Brain pericyte (primary cell): ENCODE measurements around the gene IRAK1.
A peak's percentile ranks its signal among the peaks of the same experiment; 100 is the strongest.

Experiments used
- DNase-seq: peaks from one replicate; pipeline ENCODE4 v3.0.0-alpha.2; 2012; ENCODE audit warnings: low read depth, low spot score

IRAK1 gene

DNA sequence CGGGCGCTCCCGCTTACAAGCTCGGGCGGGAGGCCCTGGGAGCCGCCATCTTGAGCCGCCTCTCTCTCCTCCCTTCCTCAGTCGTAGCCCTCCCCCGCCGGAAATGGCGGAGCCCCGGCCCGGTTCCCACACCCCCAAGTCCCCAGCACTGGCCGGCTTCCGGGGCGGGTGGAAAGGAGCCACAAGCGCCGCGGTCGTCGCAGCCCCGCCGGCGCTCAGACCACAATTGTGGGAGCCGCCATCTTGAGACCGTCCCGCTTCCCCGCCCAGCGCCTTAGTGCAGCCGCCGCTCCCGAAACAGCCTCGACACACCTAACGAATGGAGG lies 48.6 kb downstream of the IRAK1 start:
- DNase-seq: peak; percentile 61

DNA sequence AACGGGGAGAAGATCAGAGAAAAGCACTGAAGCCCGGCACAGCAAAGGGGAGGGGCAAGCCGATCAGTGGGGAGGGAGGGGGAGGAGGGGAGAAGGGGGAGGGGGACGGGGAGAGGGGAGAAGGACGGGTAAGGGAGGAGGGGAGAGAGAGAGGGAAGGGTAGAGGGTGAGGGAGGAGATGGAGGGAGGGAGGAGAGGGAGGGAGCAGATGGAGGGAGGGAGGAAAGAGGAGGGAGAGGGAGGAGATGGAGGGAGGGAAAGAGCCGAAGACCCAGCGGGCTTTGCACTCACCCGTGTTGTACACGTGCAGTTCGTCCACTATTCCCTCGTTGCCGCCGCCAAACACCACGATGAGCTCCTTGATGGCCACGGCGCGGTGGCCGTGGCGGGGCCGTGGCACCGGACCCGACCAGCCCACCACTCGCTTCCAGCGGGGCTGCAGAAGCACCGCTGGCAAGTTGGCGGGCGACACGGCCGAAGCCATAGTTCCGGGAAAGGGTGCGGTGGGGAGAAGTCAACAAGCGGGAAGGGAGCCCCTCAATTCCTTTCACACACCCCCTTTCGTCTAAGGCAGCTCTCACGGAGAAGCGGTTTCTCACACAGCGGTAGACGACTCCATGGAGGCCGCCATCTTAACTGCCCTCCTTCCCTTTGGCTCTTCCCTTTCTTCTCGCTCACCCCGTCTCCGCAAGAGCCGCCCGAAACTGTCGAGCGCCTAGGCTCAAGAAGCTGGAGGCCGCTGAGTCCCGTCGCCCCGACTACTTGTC lies 49.2 kb downstream of the IRAK1 start:
- DNase-seq: no peak

DNA sequence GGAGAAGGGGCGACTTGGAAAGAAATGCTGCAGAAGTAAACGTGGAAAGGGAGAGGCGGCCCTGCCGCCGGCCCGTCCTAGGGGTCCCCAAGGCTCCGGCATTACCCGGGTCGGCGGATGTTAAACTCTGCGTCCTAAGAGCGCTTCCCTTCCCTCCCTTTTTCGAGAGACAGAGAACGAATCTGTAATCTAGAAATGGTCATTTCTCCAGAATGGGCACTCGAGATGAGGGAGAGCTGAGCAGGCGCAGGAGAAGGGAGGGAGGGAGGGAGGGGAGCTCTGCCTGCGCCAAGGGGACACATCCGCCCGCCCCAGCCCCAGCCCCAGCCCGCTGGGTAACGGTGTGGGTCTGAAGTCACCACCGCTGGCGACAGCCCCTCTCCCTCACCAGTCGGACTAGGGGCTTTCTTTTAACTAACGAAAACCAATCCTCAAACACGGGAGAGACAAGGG lies 49.8 kb downstream of the IRAK1 start:
- DNase-seq: no peak

DNA sequence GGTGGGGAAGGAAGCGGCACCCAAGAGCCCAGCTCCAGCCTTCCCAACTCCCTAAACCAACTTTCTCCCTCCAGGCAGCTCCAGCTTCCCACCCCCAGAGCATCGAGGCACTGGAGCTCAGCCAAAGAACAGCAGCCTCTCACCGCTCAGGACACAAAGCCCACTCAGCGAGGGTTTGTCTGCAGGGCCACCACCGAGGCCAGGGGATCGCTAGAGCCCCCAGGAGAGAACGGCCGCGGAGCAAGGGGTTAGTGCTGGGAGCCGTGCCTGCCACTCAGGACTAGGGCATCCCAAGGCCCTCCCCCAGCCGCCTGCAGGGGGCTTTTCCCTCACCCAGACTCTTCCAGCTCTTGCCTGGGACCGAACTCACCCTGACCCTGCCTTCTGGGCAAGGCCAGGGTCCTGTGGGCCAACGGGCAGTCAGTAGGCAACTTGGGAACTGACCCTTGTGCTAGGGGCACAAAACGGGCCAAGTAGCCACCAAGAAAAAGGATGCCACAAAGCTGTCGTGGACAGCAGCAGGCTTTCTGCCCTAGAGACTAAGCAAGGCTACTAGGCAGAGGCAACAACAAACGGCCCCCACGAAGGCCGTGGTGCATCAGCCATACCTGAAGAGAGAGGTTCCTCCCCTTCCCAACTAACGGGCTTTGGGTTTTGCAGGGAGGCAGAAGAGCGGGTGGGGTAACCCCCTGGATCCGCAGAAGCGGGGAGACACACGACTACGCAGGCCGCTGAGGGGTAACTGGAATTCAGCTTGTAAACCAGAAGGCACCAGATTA lies 50.4 kb downstream of the IRAK1 start:
- DNase-seq: no peak

DNA sequence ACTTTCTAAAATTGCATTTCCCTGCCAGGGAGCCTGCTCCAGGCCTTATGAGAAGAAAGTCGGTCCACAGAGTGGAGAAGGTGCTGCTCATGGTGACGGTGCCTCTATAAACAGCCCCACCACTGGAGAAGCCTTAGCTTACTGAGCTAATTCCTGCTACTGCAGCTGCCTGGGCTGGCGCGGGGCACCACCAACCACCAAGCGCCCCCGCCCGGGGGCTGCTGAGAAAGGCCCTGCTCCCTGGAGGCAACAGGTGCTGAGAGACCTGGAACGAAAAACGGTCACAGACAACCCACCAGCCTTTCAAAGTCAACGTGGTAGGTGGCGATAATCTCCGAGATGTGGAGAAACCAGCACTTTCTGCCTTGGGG lies 51.0 kb downstream of the IRAK1 start:
- no peak for DNase-seq

DNA sequence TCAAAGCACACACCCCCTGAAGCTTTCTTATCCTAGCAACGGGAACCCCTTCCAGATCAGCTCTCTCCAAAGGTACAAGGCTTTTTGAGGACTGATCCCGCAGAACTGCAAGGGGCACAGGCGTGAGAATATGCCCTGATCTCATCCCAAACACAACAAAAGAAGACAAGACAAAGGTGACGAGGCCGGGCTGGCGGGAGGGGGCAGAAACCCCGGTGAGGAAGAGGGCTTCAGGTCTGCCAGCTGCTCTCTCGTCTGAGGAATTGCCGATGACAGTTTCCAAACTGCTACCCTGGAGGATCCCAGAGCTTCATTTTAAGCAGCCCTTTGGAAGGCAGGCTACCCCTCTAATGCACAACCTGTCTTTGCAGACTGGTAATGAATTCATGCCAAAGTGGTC lies 51.4 kb downstream of the IRAK1 start:
- no peak for DNase-seq

DNA sequence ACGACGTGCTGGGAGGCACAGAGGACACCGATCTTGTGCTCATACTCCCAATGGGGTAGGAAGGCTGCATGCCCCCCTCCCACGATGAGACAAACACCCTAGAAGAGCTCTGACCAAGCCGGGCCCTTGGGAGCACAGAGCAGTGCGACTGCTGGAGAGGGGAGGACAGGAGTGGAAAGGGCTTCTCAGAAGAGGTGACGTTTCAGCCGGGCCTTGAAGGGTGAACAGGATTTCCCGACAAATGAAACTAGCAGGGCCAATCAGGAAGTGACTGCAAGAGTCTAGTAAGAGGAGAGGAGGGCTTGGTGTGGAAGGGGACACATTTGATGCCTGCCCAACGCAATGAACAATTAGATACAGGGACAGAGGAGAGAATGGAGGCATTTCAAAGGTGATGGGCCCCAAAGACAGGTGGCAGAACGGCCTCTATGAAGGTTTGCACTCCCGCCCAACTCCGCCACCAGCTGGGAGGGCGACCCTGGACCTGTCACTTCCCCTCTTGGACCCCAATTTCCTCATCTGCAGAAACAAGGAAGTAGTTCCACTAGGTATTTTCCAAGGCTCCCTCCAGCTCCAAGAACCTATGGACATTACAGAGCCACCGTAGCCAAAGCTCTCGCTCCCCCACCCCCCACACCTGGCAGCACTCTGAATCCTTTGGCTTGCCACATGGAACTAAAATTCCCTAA lies 52.0 kb downstream of the IRAK1 start:
- DNase-seq: no peak

DNA sequence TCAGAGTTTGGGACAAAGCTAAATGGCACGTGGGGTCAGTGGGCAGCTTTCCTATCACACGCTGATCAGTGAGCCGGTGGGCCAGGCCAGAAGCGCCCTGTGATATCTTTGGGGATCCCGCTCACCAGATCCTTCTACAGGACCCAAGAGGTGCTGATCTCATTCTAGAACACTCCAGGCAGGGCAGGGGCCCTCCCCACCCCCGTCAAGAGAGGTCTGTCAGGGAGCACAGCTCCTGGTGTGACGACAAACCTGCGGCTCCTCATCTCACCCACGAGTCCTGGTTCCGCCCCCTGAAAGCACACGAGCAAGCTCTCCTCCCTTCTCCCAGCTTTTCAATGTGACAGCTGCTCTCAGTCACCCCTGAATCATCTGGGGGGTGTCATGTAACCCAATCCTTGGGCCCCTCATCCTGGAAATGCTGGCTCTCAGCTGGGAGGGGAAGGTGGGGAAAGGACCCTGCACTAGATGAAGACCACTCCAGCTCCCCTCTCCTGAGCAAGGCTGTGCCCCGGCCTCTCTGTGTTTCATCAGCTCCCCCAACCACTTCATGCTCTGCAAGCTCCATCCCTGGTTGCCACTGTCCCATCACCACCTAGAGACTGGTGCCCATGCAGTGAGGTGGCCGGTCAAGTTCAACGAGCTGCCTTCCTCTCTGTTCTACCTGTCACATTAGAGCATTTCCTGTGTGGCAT lies 52.7 kb downstream of the IRAK1 start:
- DNase-seq: no peak

DNA sequence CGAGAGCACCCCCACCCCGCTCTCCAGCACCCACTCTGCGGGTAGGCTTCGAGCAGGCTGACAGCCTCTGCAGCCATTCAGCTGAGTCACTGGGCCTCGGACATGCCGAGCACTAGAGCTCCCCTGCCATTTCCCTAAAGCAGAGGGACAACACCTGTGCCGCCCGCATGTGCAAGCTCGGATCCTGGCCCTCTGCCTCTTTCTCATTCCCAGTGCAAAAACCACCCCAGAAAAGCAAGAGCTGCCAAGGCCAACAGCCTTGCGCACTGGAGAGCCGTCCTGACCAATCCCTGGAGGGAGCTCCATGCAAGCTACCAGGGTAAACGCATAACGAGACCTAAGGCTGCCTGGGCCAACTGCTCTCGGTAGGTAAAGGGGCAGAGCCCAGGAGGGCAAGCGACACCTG lies 53.4 kb downstream of the IRAK1 start:
- DNase-seq: no peak

DNA sequence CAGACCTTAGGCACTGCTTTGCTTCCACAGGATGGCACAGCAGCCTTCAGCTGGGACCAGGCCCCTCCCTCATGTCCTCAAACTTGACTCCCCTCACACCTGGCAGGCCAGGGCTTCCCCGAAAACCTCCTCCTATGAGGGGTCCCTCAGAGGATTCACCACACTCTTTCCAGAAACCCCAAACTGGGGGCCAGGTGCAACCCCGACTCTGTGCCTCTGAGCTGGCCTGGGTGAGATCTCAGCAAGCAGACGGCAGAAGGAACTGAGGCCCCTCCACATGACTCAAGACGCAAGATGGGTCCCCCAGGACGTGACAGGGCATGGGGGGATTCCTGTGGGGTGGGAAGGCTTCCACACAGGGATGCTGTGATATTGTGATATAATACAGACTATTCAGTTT lies 54.3 kb downstream of the IRAK1 start:
- DNase-seq: no peak

DNA sequence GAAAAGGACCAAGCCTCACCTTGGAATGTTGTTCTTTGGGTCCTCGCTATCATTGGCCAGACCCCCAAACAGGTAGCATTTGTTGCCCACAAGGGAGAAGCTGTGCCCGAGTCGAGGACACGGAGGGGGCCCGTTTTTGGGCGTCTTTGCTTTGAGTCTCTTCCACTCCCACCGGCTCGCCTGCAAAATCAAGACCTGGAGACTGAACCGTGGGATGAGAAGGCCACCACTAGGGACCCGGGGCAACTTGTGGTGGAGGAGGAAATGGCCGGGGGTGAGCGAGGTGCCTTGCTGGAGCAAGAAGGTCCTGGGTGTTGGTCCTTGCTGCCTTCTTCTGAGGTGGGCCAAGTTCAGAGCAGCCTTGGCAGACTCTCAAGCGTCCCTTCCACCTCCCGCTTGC lies 55.6 kb downstream of the IRAK1 start:
- no peak for DNase-seq

DNA sequence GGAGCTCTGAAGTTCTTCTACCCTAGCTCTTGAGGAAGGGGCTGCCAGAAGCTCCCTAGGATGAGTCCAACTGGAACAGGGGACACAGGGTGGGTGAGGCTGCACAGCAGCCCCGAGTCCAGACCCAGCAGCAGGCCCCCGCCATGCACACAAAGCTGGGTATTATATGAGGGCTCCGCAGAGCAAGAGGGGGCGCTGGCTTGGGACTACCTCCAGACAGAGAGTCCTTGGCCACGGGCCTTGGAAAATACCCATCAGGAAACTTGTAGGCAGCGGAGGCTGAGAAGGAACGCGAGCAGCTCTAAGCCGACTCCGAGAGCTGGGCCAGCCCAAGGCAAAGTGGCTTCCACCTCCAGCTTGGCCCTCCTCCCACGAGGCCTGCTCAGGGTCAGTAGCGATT lies 56.2 kb downstream of the IRAK1 start:
- no peak for DNase-seq

DNA sequence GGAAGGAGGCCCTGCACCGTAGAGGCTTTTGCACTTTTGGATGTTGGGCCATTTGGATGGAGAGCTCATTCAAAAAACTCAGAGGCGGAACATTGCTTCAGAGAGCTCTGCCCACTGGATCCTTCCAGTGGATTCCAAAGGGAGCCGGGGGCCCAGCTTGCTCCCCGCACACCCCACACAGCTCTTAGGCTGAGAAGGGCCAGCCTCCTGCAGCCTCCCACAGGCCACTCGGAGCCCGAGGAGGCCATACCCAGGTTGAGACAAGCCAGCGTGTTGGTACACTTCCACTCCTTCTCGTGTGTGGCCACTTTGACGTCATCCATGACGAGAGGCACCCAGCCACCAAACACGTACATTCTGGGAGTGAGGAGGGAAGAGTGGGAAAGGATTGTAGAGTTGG lies 58.4 kb downstream of the IRAK1 start:
- no peak for DNase-seq

DNA sequence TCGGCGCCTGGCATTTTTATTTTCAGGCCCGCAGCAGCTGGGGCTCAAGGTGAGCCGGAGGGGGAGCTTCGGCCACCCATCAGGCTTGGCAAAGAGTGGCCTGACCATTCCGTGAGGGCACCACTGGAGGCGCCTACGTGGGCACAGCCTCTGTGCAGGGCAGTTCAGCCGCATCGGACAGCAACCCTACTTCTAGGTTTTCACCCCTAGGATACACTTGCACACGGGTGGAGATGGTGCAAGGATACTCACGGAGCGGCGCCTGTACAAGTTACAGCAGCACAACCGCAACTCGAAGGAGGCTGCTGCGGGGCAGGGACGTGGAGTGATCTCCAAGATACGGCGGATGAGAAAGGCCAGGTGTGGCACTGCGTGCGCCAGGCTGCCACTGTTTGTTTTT lies 58.9 kb downstream of the IRAK1 start:
- DNase-seq: no peak
